CD8-positive, alpha-beta memory T cell (primary cell): Measurements from ENCODE around the gene ACTR5. TPM values are rescaled to one million over a fixed set of nuclear protein-coding genes. Genes with fewer than 3 reads are reported as not detected.

Experiments
- CTCF ChIA-PET: fragments of 350-600 bp; sonication (Branson Sonifier 250); formaldehyde crosslinking; loops from one replicate; lab custom pipeline; 2021; ENCODE audit warnings: antibody characterized with exemption; lab: Charles Lee
- POLR2A ChIA-PET: fragments of 350-600 bp; sonication (Branson Sonifier 250); formaldehyde crosslinking; loops from one replicate; lab custom pipeline; 2021; ENCODE audit warnings: antibody characterized with exemption; lab: Charles Lee
- DNase-seq, 5 donors: peaks; one replicate each; pipeline versions ENCODE4 v3.0.0 to v3.0.0-alpha.2; 2020 to 2022; ENCODE audit warnings: mixed read lengths in 1 of 5
- H3K27ac ChIP-seq: one replicate; pipeline ENCODE4 v1.7.0; 2013; ENCODE audit warnings: low read depth, mild to moderate bottlenecking, low read length, moderate library complexity
- H3K27me3 ChIP-seq: 2 replicates; pipeline ENCODE4 v1.7.0; 2013; ENCODE audit warnings: low read length, mild to moderate bottlenecking; ENCODE audit not compliant: insufficient read depth, poor library complexity, severe bottlenecking
- H3K36me3 ChIP-seq: 2 replicates; pipeline ENCODE4 v1.7.0; 2013; ENCODE audit warnings: mild to moderate bottlenecking, low read length, moderate library complexity; ENCODE audit not compliant: insufficient read depth
- H3K4me1 ChIP-seq: 2 replicates; pipeline ENCODE4 v1.7.0; 2013; ENCODE audit warnings: mild to moderate bottlenecking, low read length, moderate library complexity; ENCODE audit not compliant: insufficient read depth
- H3K4me3 ChIP-seq: 2 replicates; pipeline ENCODE4 v1.7.0; 2013; ENCODE audit warnings: mild to moderate bottlenecking, low read length
- H3K9me3 ChIP-seq: 2 replicates; pipeline ENCODE4 v1.7.0; 2013; ENCODE audit warnings: mild to moderate bottlenecking, low read length
- H3K27ac Mint-ChIP-seq, 8 donors: one replicate each; pipeline ENCODE4 v1.8.0; 2020 to 2021; ENCODE audit warnings: mixed read lengths in 8 of 8, mild to moderate bottlenecking in 6 of 8, inconsistent platforms in 3 of 8, moderate library complexity in 3 of 8
- H3K27me3 Mint-ChIP-seq, 2 donors: one replicate each; pipeline ENCODE4 v1.8.0; 2020 to 2021; ENCODE audit warnings: mixed read lengths in 2 of 2, mild to moderate bottlenecking in 1 of 2, moderate library complexity in 1 of 2
- H3K36me3 Mint-ChIP-seq, 3 donors: one replicate each; pipeline ENCODE4 v1.8.0; 2020 to 2021; ENCODE audit warnings: mixed read lengths in 3 of 3, inconsistent platforms in 1 of 3, mild to moderate bottlenecking in 1 of 3
- H3K4me1 Mint-ChIP-seq, 3 donors: one replicate each; pipeline ENCODE4 v1.8.0; 2020 to 2021; ENCODE audit warnings: mixed read lengths in 3 of 3, inconsistent platforms in 1 of 3, mild to moderate bottlenecking in 1 of 3
- H3K4me3 Mint-ChIP-seq, 7 donors: one replicate each; pipeline ENCODE4 v1.8.0; 2020 to 2021; ENCODE audit warnings: mixed read lengths in 7 of 7, mild to moderate bottlenecking in 6 of 7, moderate library complexity in 4 of 7, inconsistent platforms in 2 of 7
- H3K9me3 Mint-ChIP-seq, 5 donors: one replicate each; pipeline ENCODE4 v1.8.0; 2020 to 2022; ENCODE audit warnings: mixed read lengths in 5 of 5, mild to moderate bottlenecking in 3 of 5, moderate library complexity in 2 of 5, inconsistent platforms in 1 of 5
- polyA plus RNA-seq: library from polyadenylated mRNA; unstranded; fragments of 300-500 nt; fragmentation: Illumina TruSeq; gene quantifications from one replicate; pipeline ENCODE4 v1.2.3, GENCODE V29; 2021
- total RNA-seq, 2 experiments: library from RNA; stranded (reverse); gene quantifications; one replicate each; pipeline ENCODE4 v1.2.3, GENCODE V29; 2021

ACTR5 gene
- total and polyA plus RNA-seq, 3 experiments from 2014 or later, result 9.5 to 12.6 (median 12.2) TPM

GRCh38 chr20:38715646-38716045 lies 32.6 kb upstream of the ACTR5 start:
- Histone ChIP-seq H3K27ac (no peak overlapping the region), H3K27me3 (peaks cover 23% of the 10 kb centered on the region), H3K9me3 (no peaks in the 10 kb centered on the region), H3K4me1 (no peaks in the 10 kb centered on the region), H3K36me3 (no peaks in the 10 kb centered on the region), H3K4me3 (no peak overlapping the region)
- no peak for DNase-seq
- CTCF ChIA-PET, result no interaction called here
- POLR2A ChIA-PET, result no interaction called here
- Mint-ChIP-seq H3K27me3 (peaks cover 41 to 66% of the 10 kb centered on the region in 2 donors), H3K9me3 (no peaks in the 10 kb centered on the region), H3K4me3 (no peak overlapping the region), H3K4me1 (no peaks in the 10 kb centered on the region), H3K27ac (no peak overlapping the region), H3K36me3 (no peaks in the 10 kb centered on the region)

GRCh38 chr20:38722683-38723016 lies 25.6 kb upstream of the ACTR5 start:
- no peak for DNase-seq
- H3K4me3 Mint-ChIP-seq, result peak overlapping the region in 4 of 7 donors; percentile 3 to 54 (median 11)
- peaks cover 29% of the 10 kb centered on the region for H3K4me1 ChIP-seq
- H3K9me3 ChIP-seq, result no peaks in the 10 kb centered on the region
- H3K4me3 ChIP-seq, result no peak overlapping the region
- no peaks in the 10 kb centered on the region for H3K36me3 ChIP-seq
- H3K27ac ChIP-seq, result no peak overlapping the region
- ChIA-PET POLR2A (no interaction called here), CTCF (interaction anchor here (0.7 to 1.1 kb wide), 3 partner anchors 8 to 326 kb away, joined by 3 to 4 read pairs (median 3); no protein-coding TSS in a partner anchor)
- H3K27ac Mint-ChIP-seq, result no peak overlapping the region
- no peaks in the 10 kb centered on the region for H3K36me3 Mint-ChIP-seq
- peaks cover 66 to 81% of the 10 kb centered on the region in 2 donors for H3K27me3 Mint-ChIP-seq
- peaks cover 0 to 5% (median under 1%) of the 10 kb centered on the region in 5 donors for H3K9me3 Mint-ChIP-seq
- peaks cover 72% of the 10 kb centered on the region for H3K27me3 ChIP-seq
- peaks cover 28 to 37% (median 30%) of the 10 kb centered on the region in 3 donors for H3K4me1 Mint-ChIP-seq

DNA sequence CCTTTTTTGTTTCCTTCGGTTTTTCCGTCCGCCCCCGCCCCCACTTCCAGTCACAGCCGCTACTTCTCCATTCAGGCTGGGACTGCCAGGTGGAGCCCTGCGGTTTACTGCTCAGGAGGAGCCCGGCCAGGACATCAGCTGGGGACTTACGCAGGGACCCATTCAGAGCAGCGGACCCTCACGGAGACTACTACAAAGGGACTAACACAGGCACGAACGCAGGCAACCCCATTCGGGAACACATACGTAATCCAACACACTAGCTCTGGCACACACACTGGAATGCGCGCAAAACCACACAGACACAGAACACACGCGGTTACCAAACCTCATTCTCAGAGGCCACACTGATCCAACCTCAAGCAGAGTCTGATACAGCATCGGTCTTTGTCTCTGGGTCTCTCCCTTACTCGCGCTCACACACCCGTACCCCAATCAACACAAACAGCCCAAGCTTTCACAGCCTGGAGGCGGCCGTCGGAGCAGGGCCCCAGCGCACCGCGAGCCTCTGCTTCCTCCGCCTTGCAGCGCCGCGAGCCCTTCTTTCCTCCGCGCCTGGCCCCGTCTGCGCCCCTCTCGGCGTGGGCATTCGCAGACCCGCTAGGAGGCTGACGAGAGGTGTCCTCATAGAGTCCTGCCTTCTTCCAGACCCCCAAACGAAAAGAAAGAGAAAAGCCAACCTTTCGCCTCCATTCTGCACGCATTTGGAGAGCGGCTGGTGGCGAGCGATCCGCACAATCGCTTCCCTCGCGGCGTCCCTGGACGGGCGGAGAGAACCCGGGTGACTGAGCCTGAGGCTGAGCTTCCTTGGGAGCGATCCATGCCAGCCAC lies 25.0 kb upstream of the ACTR5 start:
- Mint-ChIP-seq H3K27ac (peak overlapping the region in 1 of 8 donors; percentile 18), H3K9me3 (peaks cover 0 to 10% (median 3%) of the 10 kb centered on the region in 5 donors), H3K4me1 (peaks cover 34 to 43% (median 36%) of the 10 kb centered on the region in 3 donors), H3K36me3 (no peaks in the 10 kb centered on the region), H3K27me3 (peaks cover 68 to 81% of the 10 kb centered on the region in 2 donors), H3K4me3 (peak overlapping the region; percentile 13 to 66 (median 49))
- ChIA-PET POLR2A (no interaction called here), CTCF (interaction anchor here (0.7 to 1.1 kb wide), 3 partner anchors 8 to 326 kb away, joined by 3 to 4 read pairs (median 3); no protein-coding TSS in a partner anchor)
- peaks cover 78% of the 10 kb centered on the region for H3K27me3 ChIP-seq
- H3K4me3 ChIP-seq, result no peak overlapping the region
- no peaks in the 10 kb centered on the region for H3K36me3 ChIP-seq
- no peaks in the 10 kb centered on the region for H3K9me3 ChIP-seq
- no peak for DNase-seq
- H3K4me1 ChIP-seq, result peaks cover 33% of the 10 kb centered on the region
- no peak overlapping the region for H3K27ac ChIP-seq

DNA sequence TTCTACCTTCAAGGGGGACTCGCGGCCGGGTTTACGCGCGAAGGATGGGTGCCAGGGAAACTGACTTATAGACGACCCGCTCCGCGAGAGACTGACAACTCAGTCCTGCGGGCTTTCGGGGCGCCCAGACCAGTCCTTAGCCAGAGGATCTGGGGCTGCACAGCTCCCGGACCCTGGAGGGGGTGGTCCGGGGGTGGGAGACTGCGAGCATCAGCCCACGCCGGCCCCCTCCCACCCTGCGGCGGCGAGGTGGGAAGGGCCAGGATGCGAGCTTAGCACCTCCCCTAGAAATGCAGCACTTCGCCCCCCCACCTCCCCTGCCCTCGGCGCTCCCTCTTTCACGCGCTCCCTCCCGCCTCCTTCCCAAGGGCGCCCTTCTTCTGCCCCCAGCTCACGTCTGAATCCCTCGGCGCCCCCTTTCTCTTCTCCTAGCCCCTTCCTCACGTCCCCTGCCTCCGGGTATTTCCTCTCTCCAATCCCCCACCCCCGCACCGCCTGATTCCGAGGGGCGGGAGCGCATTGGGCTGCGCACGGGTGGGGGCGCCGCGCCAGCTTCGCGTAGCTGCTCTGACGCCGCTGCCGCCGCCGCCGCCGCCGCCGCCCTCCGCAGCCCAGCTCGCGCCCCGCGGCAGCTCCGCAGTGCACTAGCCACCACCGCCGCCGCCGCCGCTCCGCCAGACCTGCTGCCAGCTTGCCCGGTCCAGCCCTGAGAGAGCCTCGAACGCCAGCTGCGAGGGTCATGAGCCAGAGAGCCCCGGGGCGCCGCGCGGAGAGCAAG lies 24.2 kb upstream of the ACTR5 start, which contains the start of gene SLC32A1:
TSS of gene SLC32A1 (plus strand) at position 639 of the 778 bp plus-strand sequence. CDS start 239 bp downstream, outside the sequence.
- Histone ChIP-seq H3K27me3 (peaks cover 83% of the 10 kb centered on the region), H3K36me3 (no peaks in the 10 kb centered on the region), H3K27ac (no peak within 1 kb of the TSS), H3K4me1 (peaks cover 37% of the 10 kb centered on the region), H3K9me3 (no peaks in the 10 kb centered on the region), H3K4me3 (no peak within 1 kb of the TSS)
- ChIA-PET POLR2A (no interaction called here), CTCF (no interaction called here)
- H3K4me3 Mint-ChIP-seq, result peak within 1 kb of the TSS; percentile 50 to 66 (median 59)
- H3K36me3 Mint-ChIP-seq, result no peaks in the 10 kb centered on the region
- peaks cover 35 to 46% (median 41%) of the 10 kb centered on the region in 3 donors for H3K4me1 Mint-ChIP-seq
- peak within 1 kb of the TSS in 5 of 8 donors; percentile 3 to 75 (median 21) for H3K27ac Mint-ChIP-seq
- H3K9me3 Mint-ChIP-seq, result peaks cover 0 to 10% (median 4%) of the 10 kb centered on the region in 5 donors
- DNase-seq, result no peak
- peaks cover 67 to 81% of the 10 kb centered on the region in 2 donors for H3K27me3 Mint-ChIP-seq

DNA sequence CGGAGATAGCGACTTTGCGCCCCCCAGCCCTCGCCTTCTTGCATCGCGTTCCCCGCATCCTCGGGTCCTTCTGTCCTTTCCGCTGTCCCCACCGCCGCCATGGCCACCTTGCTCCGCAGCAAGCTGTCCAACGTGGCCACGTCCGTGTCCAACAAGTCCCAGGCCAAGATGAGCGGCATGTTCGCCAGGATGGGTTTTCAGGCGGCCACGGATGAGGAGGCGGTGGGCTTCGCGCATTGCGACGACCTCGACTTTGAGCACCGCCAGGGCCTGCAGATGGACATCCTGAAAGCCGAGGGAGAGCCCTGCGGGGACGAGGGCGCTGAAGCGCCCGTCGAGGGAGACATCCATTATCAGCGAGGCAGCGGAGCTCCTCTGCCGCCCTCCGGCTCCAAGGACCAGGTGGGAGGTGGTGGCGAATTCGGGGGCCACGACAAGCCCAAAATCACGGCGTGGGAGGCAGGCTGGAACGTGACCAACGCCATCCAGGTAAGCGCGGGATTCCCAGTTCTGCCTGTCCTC lies 23.6 kb upstream of the ACTR5 start:
- DNase-seq, result no peak
- peak overlapping the region in 2 of 8 donors; percentile 3 to 21 for H3K27ac Mint-ChIP-seq
- H3K27me3 ChIP-seq, result peaks cover 83% of the 10 kb centered on the region
- H3K4me1 ChIP-seq, result peaks cover 43% of the 10 kb centered on the region
- peak overlapping the region in 4 of 7 donors; percentile 10 to 59 (median 18) for H3K4me3 Mint-ChIP-seq
- H3K4me1 Mint-ChIP-seq, result peaks cover 41 to 52% (median 48%) of the 10 kb centered on the region in 3 donors
- CTCF ChIA-PET, result interaction anchor here (1.0 to 1.3 kb wide), 4 partner anchors 67 to 168 kb away, joined by 3 read pairs; partner anchors contain the start of gene PPP1R16B
- no peak overlapping the region for H3K4me3 ChIP-seq
- POLR2A ChIA-PET, result no interaction called here
- no peaks in the 10 kb centered on the region for H3K36me3 ChIP-seq
- H3K9me3 ChIP-seq, result no peaks in the 10 kb centered on the region
- peaks cover 0 to 10% (median 5%) of the 10 kb centered on the region in 5 donors for H3K9me3 Mint-ChIP-seq
- H3K27ac ChIP-seq, result no peak overlapping the region
- peaks cover 69 to 88% of the 10 kb centered on the region in 2 donors for H3K27me3 Mint-ChIP-seq
- H3K36me3 Mint-ChIP-seq, result no peaks in the 10 kb centered on the region

GRCh38 chr20:38725148-38725901 lies 22.9 kb upstream of the ACTR5 start:
- H3K4me3 ChIP-seq, result no peak overlapping the region
- peak in 1 of 5 donors; percentile 13 for DNase-seq
- peaks cover 50% of the 10 kb centered on the region for H3K4me1 ChIP-seq
- H3K9me3 Mint-ChIP-seq, result peaks cover 0 to 10% (median 5%) of the 10 kb centered on the region in 5 donors
- peak overlapping the region; percentile 14 to 63 (median 59) for H3K4me3 Mint-ChIP-seq
- CTCF ChIA-PET, result interaction anchor here (0.6 to 2.3 kb wide), 8 partner anchors 26 to 324 kb away, joined by 3 to 9 read pairs (median 4); partner anchors contain the start of gene PPP1R16B
- no peaks in the 10 kb centered on the region for H3K36me3 ChIP-seq
- no peak overlapping the region for H3K27ac ChIP-seq
- POLR2A ChIA-PET, result no interaction called here
- H3K4me1 Mint-ChIP-seq, result peaks cover 47 to 58% (median 54%) of the 10 kb centered on the region in 3 donors
- H3K27me3 Mint-ChIP-seq, result peaks cover 76 to 89% of the 10 kb centered on the region in 2 donors
- peaks cover 83% of the 10 kb centered on the region for H3K27me3 ChIP-seq
- peak overlapping the region in 3 of 8 donors; percentile 15 to 75 (median 72) for H3K27ac Mint-ChIP-seq
- H3K36me3 Mint-ChIP-seq, result peaks cover 0 to 1% (median 0%) of the 10 kb centered on the region in 3 donors
- H3K9me3 ChIP-seq, result no peaks in the 10 kb centered on the region
